Measurements from ENCODE around the gene GNG3.

Gene GNG3

GRCh38 chr11:62719302-62719978 lies 12.0 kb downstream of the GNG3 start:
- DNase-seq (ENCODE audit: insufficient read length, low spot score): no peak
- FAIRE-seq: no peak
- no peak for TF ChIP-seq CTCF (IDR thresholded peaks at IDR 0.05; ENCODE audit: insufficient read depth, missing control alignments)

- DNase-seq (ENCODE audit: insufficient read length, low spot score) (no peak), FAIRE-seq (no peak)
- peak; percentile 14 for TF ChIP-seq CTCF (IDR thresholded peaks at IDR 0.05; ENCODE audit: insufficient read depth, missing control alignments)
Observed at GRCh38 chr11:62721994-62722393, 14.5 kb downstream of the GNG3 start.

GRCh38 chr11:62724171-62724570 lies 16.7 kb downstream of the GNG3 start:
- no peak for TF ChIP-seq CTCF (IDR thresholded peaks at IDR 0.05; ENCODE audit: insufficient read depth, missing control alignments)
- DNase-seq (ENCODE audit: insufficient read length, low spot score): no peak
- FAIRE-seq: no peak

GRCh38 chr11:62725646-62726045 lies 18.2 kb downstream of the GNG3 start:
- no peak for TF ChIP-seq CTCF (IDR thresholded peaks at IDR 0.05; ENCODE audit: insufficient read depth, missing control alignments)
- no peak for FAIRE-seq
- no peak for DNase-seq (ENCODE audit: insufficient read length, low spot score)

- no peak for TF ChIP-seq CTCF (IDR thresholded peaks at IDR 0.05; ENCODE audit: insufficient read depth, missing control alignments)
- FAIRE-seq: no peak
- DNase-seq (ENCODE audit: insufficient read length, low spot score): no peak
Observed at GRCh38 chr11:62726156-62726914, 18.9 kb downstream of the GNG3 start.

GRCh38 chr11:62726915-62727164 lies 19.4 kb downstream of the GNG3 start:
- DNase-seq (ENCODE audit: insufficient read length, low spot score) (no peak), FAIRE-seq (no peak)
- TF ChIP-seq CTCF (IDR thresholded peaks at IDR 0.05; ENCODE audit: insufficient read depth, missing control alignments): no peak

GRCh38 chr11:62727165-62727871 lies 19.8 kb downstream of the GNG3 start, which contains the start of gene HNRNPUL2:
HNRNPUL2 (minus strand) TSS chr11:62727457; CDS start chr11:62727156, 301 bp downstream.
- FAIRE-seq (no peak), DNase-seq (ENCODE audit: insufficient read length, low spot score) (peak; percentile 78)
- TF ChIP-seq CTCF (IDR thresholded peaks at IDR 0.05; ENCODE audit: insufficient read depth, missing control alignments): no peak

Data from D721Med (cell line).